GM12801 (cell line): ENCODE results near the gene SLC46A2.

Experiments
- CTCF ChIP-seq: IDR thresholded peaks from one replicate; pipeline ENCODE4 v1.5.1; 2011; ENCODE audit warnings: control low read depth; ENCODE audit not compliant: insufficient read length; ENCODE audit errors: extremely low read depth

Gene SLC46A2

GRCh38 chr9:112886351-112886750 lies 4.3 kb downstream of the SLC46A2 start:
- TF ChIP-seq CTCF = no peak

GRCh38 chr9:112885324-112885723 lies 5.4 kb downstream of the SLC46A2 start:
- TF ChIP-seq CTCF = no peak

DNA sequence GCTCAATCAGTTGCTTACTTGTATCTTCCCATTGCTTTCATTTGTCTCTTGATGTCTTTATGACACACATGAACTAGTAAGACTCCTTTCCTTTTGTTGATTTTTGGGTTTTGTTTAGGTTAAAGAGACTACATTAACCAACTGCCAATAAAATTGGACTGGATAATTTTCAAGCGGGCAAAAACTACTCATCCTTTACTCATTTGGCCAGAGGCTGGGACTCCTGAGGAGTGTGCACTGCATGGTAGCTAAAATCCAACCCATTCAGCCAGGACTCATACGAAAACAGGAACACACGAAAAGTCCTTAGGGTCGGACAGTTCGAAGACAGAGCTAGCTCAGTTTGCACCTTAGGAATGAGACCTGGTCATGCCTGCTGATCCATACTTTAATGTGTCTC lies 6.0 kb downstream of the SLC46A2 start:
- TF ChIP-seq CTCF = no peak

DNA sequence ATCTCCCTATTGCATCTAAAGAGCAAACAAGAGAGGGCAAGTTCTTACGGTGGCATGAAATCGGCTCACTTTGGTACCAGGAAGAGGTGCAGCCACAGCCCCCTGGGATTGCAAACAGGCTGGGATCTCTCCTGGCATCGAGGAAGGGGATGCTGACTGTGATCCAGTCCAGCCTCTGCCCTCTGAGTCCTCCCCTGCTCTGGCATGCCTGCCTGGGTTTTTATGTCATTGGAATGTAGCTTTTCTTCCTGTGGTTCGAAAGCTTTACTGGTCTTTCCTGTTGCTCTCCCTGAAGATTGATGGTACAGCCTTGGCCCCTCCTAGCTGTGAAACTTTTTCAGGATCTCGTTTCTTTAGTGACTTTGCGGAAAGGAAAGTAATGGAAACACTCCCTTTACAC lies 6.6 kb downstream of the SLC46A2 start:
- TF ChIP-seq CTCF = no peak

- no peak for TF ChIP-seq CTCF
Measured at GRCh38 chr9:112881331-112881730, 9.3 kb downstream of the SLC46A2 start.

DNA sequence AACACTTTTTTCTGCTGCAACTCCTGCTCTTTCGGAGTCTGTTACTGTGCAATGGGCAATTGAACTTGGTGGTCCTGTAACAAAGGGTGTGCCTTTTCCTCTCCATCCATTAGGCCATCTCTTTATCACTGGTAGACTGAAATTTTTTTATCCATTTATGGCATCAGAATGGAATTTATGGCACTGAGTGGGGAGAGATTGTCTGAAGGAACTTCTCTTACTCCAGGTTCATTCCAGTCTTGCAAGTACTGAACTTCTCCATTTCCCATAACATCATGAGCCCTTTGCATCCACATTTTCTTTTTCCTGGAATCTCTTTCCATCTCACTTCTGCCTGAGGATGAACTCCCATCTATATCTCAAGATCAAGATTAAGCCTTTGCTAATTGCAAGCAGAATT lies 10.0 kb downstream of the SLC46A2 start:
- TF ChIP-seq CTCF = no peak

GRCh38 chr9:112878752-112879151 lies 11.9 kb downstream of the SLC46A2 start:
- TF ChIP-seq CTCF = no peak

- TF ChIP-seq CTCF = no peak
Measured at GRCh38 chr9:112873773-112874405, 16.8 kb downstream of the SLC46A2 start.
